ENCODE data around the gene CD300A. TPM values are rescaled to one million over a fixed set of nuclear protein-coding genes. Genes with fewer than 3 reads are reported as not detected.

The CD300A gene
- total RNA-seq, 1 donor from 2014 or later = not detected

DNA sequence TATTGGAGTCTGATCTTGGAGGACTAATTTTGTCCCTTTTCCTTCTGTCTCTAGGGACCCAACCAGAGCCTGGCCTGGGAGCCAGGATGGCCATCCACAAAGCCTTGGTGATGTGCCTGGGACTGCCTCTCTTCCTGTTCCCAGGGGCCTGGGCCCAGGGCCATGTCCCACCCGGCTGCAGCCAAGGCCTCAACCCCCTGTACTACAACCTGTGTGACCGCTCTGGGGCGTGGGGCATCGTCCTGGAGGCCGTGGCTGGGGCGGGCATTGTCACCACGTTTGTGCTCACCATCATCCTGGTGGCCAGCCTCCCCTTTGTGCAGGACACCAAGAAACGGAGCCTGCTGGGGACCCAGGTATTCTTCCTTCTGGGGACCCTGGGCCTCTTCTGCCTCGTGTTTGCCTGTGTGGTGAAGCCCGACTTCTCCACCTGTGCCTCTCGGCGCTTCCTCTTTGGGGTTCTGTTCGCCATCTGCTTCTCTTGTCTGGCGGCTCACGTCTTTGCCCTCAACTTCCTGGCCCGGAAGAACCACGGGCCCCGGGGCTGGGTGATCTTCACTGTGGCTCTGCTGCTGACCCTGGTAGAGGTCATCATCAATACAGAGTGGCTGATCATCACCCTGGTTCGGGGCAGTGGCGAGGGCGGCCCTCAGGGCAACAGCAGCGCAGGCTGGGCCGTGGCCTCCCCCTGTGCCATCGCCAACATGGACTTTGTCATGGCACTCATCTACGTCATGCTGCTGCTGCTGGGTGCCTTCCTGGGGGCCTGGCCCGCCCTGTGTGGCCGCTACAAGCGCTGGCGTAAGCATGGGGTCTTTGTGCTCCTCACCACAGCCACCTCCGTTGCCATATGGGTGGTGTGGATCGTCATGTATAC is 26.5 kb upstream of the CD300A start:
- no peak for DNase-seq (ENCODE audit: extremely low read depth, low read depth, low spot score)

GRCh38 chr17:74441537-74441936 is 24.9 kb upstream of the CD300A start:
- no peak for DNase-seq (ENCODE audit: extremely low read depth, low read depth, low spot score)

DNA sequence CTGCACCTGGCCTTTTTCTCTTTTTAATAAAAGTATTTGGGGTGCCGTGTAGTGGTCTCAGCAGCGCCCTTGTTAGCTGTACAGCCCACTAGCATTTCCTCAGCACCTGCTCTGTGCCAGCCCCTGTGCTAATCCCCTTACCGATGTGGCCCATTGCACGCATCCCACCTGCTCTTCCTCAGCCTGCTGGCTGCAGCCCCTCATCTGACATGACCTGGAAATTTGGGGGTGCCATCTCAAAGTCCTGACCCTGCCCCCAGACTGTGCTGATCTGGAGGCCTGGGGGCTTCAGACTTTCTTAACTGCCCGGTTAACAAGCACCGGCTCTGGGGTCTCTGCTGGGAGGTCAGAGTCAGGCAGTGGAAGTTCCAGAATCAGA is 24.2 kb upstream of the CD300A start:
- DNase-seq (ENCODE audit: extremely low read depth, low read depth, low spot score) = no peak

- no peak for DNase-seq (ENCODE audit: extremely low read depth, low read depth, low spot score)
Measured at GRCh38 chr17:74442670-74443515, 23.5 kb upstream of the CD300A start.

DNA sequence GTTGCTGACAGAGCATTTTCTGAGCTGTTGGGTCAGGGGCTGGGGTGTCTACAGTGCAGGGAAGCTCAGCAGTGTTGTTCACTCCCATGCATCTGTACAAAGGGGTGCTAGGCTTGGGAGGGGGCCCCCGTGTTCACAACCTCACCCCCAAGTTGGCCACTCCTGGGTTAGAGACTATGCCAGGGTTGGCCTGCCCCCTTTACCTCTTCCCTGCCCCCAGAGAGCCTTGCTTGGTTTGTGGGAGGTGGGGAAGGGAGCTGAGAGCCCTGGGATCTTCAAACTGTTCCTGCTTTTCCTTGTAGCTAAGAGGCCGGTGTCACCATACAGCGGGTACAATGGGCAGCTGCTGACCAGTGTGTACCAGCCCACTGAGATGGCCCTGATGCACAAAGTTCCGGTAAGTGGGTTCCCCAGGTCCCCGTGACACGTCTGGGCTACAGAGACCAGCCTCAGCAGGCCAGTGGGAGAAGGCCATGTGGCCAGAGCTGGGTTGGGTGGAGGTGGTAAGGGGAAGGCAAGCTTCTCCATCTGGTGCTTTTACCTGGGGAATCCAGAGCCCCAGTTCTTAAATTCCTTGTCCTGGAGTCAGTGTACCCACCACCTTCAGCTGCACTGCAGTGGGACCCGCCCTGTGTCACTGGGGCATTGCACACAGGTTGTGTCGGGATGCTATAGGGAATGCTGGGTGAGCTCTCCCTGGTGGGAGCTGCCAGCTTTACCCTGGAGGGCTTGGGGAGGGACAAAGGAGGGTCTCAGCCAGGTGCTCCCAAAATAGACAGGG is 22.7 kb upstream of the CD300A start:
- DNase-seq (ENCODE audit: extremely low read depth, low read depth, low spot score) = no peak

DNA sequence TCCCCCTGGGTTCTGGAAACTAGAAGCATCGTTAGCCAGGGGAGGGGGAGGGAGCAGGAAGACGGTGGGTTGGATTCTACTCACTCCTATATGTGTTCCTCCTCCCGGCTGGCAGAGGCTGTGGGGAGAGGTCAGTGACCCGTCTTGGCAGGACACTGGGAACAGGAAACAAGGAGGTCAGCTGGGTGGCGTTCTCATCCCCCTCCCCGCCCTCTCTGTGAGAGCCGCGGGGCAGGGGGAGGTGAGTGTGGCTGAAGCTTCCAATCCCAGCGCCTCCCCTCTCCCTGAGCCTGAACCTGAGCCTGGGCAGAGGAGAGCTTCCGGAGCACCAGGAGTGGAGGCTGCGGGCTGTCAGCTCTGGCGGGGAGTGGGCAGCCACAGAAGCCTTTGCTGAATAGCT is 22.0 kb upstream of the CD300A start:
- DNase-seq (ENCODE audit: extremely low read depth, low read depth, low spot score) = no peak

DNA sequence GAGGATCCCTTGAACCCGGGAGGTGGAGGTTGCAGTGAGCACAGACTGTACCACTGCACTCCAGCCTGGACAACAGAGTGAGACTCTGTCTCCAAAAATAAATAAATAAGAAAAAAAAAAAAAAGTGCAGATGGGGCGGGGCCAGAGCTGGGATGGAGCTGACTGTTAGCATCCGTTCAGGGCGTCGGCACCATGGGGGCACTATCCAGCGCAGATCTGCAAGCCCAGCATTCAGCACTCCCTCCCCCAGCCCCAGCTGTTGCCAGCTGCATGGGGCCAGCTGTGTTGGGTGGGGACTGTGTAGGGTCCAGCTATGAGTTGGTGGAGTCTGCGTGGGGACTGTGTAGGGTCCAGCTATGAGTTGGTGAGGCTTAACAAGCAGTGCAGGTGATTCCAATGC is 21.3 kb upstream of the CD300A start:
- no peak for DNase-seq (ENCODE audit: extremely low read depth, low read depth, low spot score)

- DNase-seq (ENCODE audit: extremely low read depth, low read depth, low spot score) = no peak
Measured at GRCh38 chr17:74446551-74447500, 19.6 kb upstream of the CD300A start.

DNA sequence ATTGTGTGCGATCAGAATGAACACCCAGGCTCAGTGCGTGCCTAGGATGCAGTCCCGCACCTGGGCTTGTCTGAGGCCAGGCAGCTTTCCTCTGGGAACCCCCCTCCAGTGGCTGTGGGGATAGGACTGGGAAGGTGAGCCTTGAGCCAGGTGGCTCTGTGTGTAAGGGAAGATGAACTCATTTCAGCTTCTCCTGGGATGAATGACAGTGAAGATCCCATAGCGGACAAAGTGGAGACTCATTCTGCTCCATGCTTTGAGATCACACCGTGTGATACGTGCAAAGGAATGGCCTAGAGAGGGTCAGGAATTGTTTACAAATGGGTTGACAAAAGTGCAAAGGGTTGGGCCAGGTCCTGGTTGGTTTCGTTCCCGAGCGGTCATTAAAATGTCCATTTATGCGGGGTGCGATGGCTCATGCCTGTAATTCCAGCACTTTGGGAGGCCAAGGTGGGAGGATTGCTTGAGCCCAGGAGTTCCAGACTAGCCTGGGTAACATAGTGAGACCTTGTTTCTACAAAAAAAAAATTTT is 18.7 kb upstream of the CD300A start:
- no peak for DNase-seq (ENCODE audit: extremely low read depth, low read depth, low spot score)

DNA sequence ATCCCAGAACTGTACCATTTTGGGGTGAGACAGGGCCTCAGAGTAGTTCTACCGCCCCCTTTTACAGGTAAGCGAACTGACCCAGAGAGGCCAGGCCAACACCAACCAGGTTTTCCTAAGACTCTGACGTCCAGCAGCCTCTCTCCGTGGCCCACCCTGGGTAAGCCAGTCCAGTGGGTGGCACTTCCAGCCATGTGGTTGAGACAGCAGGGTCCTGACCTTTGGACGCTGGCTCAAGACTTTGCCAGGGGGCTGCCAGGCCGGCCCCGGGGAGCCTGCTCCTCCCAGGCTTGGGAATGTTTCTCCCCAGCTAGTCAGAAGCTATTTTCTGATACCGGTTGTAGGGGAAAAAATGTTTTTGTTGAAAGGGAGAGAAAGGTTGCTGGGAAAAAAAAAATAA is 17.7 kb upstream of the CD300A start:
- no peak for DNase-seq (ENCODE audit: extremely low read depth, low read depth, low spot score)

DNA sequence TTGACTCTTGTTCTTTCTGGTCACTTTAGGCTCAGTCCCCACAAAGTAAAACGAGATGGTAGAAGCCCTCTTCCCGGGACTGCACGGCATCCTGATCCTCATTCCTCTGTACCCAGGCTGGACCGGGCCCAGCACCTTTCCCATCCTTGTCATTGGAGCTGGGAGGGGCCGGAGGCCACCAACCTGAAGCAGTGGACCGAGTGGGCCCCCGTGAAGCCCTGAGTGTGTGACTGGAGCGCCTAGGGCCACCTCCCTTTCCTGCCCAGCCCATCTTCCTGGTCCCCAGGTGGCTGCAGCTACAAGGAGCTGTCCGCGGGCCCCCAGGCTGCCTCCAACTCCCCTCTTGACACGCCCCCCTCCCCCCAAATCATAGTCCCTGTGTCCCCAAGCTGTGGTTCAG is 17.1 kb upstream of the CD300A start:
- no peak for DNase-seq (ENCODE audit: extremely low read depth, low read depth, low spot score)

- DNase-seq (ENCODE audit: extremely low read depth, low read depth, low spot score) = no peak
Measured at GRCh38 chr17:74449773-74450172, 16.7 kb upstream of the CD300A start.

DNA sequence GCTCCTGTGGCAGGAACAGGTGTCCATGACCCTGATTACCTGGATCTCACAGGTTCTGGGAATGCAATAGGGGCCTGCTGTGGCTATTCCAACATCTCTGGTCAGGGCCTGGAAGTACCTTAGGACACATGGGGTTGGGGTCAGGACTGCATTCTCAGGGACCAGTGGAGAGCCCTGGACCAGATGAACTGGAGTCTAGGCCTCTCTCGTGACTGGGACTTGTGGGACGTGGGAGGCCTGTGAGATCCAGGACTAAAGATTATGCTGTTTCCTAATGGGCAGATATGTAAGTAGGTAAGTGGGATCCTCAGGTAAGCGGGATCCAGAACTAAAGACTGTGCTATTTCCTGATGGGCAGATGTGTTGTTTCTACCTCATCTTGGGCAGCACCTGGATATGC is 16.2 kb upstream of the CD300A start:
- DNase-seq (ENCODE audit: extremely low read depth, low read depth, low spot score) = no peak

DNA sequence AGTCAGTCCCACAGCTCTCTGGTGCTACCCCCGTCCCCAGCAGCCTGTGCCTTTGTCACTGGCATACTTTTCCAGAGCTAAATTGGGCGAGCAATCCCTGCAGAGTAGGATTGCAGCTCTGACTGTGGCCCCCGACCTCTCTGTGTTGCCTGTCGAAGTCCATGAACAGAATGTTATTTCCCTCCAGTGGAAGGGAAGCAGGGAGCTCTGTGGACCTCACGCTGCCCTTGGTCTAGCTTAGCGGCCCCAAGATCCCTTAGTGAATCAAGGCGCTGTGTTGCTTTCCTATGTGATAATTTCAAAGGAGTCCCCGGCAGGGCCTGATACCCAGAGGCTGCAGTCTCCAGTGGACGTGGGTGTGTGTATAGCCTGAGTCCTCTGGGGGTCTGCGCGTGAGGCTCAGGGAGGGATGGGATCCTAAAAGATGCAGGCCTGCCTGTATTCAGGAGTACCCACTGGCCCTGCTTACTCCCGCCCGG is 15.5 kb upstream of the CD300A start:
- DNase-seq (ENCODE audit: extremely low read depth, low read depth, low spot score) = no peak

GRCh38 chr17:74451557-74451956 is 14.9 kb upstream of the CD300A start:
- DNase-seq (ENCODE audit: extremely low read depth, low read depth, low spot score) = no peak

GRCh38 chr17:74452033-74452840 is 14.2 kb upstream of the CD300A start:
- DNase-seq (ENCODE audit: extremely low read depth, low read depth, low spot score) = no peak

GRCh38 chr17:74452841-74453661 is 13.4 kb upstream of the CD300A start:
- no peak for DNase-seq (ENCODE audit: extremely low read depth, low read depth, low spot score)

DNA sequence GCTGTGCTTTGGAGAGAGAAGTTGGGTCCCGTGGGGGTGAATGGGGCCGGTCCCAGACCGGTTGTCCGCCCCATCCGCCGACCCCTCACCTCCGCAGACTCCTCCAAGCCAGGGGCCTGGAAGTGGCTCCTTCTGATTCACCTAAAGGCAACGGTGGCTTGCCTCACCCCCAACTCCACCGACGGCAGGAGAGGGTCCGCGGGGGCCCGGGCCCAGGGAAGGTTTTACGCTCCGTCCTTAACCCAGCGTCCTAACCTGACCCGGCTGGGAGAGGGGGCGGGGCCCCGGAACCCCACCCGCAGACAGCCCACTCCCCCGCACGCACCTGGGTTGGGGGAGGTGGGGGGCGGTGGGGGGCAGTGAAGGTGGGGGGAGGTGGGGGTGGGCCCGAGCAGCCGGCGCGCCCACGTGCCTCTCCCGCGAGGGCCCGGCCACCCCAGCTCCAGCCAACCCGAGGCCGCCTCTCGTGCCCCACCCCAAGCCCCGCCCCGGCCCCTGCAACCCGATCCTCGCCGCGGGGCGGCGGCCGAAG is 12.7 kb upstream of the CD300A start:
- no peak for DNase-seq (ENCODE audit: extremely low read depth, low read depth, low spot score)
